H9 (cell line): ENCODE data around the gene GSK3A. TPM values are rescaled to one million over a fixed set of nuclear protein-coding genes. Genes with fewer than 3 reads are reported as not detected.

Source experiments
- DNase-seq: peaks from one replicate; pipeline ENCODE4 v3.0.0-alpha.2; 2017
- H2AFZ ChIP-seq: one replicate; pipeline ENCODE4 v1.6.1; 2013; ENCODE audit warnings: mild to moderate bottlenecking, low read length, control low read depth, moderate library complexity
- H2AK5ac ChIP-seq: 2 replicates; pipeline ENCODE4 v1.6.1; 2013; ENCODE audit warnings: low read length, control low read depth, mixed read lengths; ENCODE audit not compliant: insufficient read length
- H2BK120ac ChIP-seq: one replicate; pipeline ENCODE4 v1.6.1; 2013; ENCODE audit warnings: low read depth, mild to moderate bottlenecking, low read length, control low read depth, inconsistent platforms; ENCODE audit not compliant: poor library complexity, severe bottlenecking
- H2BK12ac ChIP-seq: 2 replicates; pipeline ENCODE4 v1.6.1; 2013; ENCODE audit warnings: low read length, control low read depth, mixed read lengths, low read depth; ENCODE audit not compliant: insufficient read length
- H2BK15ac ChIP-seq: 2 replicates; pipeline ENCODE4 v1.6.1; 2013; ENCODE audit warnings: low read depth, low read length, control low read depth
- H2BK20ac ChIP-seq: one replicate; pipeline ENCODE4 v1.6.1; 2013; ENCODE audit warnings: low read depth, mild to moderate bottlenecking, low read length, control low read depth, inconsistent platforms; ENCODE audit not compliant: poor library complexity, severe bottlenecking
- H2BK5ac ChIP-seq: 2 replicates; pipeline ENCODE4 v1.6.1; 2013; ENCODE audit warnings: low read length, control low read depth, mixed read lengths; ENCODE audit not compliant: insufficient read length
- H3K14ac ChIP-seq: 2 replicates; pipeline ENCODE4 v1.6.1; 2013; ENCODE audit warnings: low read length, control low read depth; ENCODE audit not compliant: insufficient read depth
- H3K18ac ChIP-seq: 2 replicates; pipeline ENCODE4 v1.6.1; 2013; ENCODE audit warnings: low read depth, mild to moderate bottlenecking, mixed read lengths, low read length, control low read depth; ENCODE audit not compliant: insufficient read length
- H3K23ac ChIP-seq: 2 replicates; pipeline ENCODE4 v1.6.1; 2013; ENCODE audit warnings: low read length, control low read depth, mixed read lengths, low read depth; ENCODE audit not compliant: insufficient read length
- H3K23me2 ChIP-seq: 2 replicates; pipeline ENCODE4 v1.6.1; 2013; ENCODE audit warnings: low read depth, mild to moderate bottlenecking, mixed read lengths, low read length, control low read depth; ENCODE audit not compliant: insufficient read length, poor library complexity, severe bottlenecking
- H3K27ac ChIP-seq: 2 replicates; pipeline ENCODE4 v1.5.1; 2013; ENCODE audit warnings: low read length, control low read depth, mixed read lengths, low read depth; ENCODE audit not compliant: insufficient read length
- H3K27me3 ChIP-seq: 2 replicates; pipeline ENCODE4 v1.6.1; 2013; ENCODE audit warnings: low read length, control low read depth, inconsistent platforms; ENCODE audit not compliant: insufficient read depth
- H3K4ac ChIP-seq: 2 replicates; pipeline ENCODE4 v1.6.1; 2013; ENCODE audit warnings: low read depth, mild to moderate bottlenecking, control low read depth, inconsistent platforms, low read length, moderate library complexity
- H3K4me1 ChIP-seq: 2 replicates; pipeline ENCODE4 v1.6.1; 2013; ENCODE audit warnings: low read length, control low read depth, inconsistent platforms; ENCODE audit not compliant: insufficient read depth
- H3K4me2 ChIP-seq: 2 replicates; pipeline ENCODE4 v1.6.1; 2013; ENCODE audit warnings: low read length, control low read depth, mixed read lengths; ENCODE audit not compliant: insufficient read length, insufficient read depth
- H3K56ac ChIP-seq: 2 replicates; pipeline ENCODE4 v1.6.1; 2013; ENCODE audit warnings: low read depth, mild to moderate bottlenecking, mixed read lengths, low read length, control low read depth; ENCODE audit not compliant: insufficient read length
- H3K79me1 ChIP-seq: 2 replicates; pipeline ENCODE4 v1.6.1; 2013; ENCODE audit warnings: low read depth, mild to moderate bottlenecking, moderate library complexity, low read length, control low read depth, inconsistent platforms; ENCODE audit not compliant: insufficient read depth, poor library complexity, severe bottlenecking
- H3K79me2 ChIP-seq: 2 replicates; pipeline ENCODE4 v1.6.1; 2013; ENCODE audit warnings: low read length, control low read depth, inconsistent platforms; ENCODE audit not compliant: insufficient read depth
- H3K9ac ChIP-seq: 2 replicates; pipeline ENCODE4 v1.6.1; 2013; ENCODE audit warnings: low read length, control low read depth, mixed read lengths; ENCODE audit not compliant: insufficient read length; ENCODE audit errors: extremely low read depth
- H3K9me3 ChIP-seq: one replicate; pipeline ENCODE4 v1.6.1; 2013; ENCODE audit warnings: low read depth, low read length, inconsistent platforms; ENCODE audit not compliant: control insufficient read depth
- H3T11ph ChIP-seq: one replicate; pipeline ENCODE4 v1.6.1; 2013; ENCODE audit warnings: mild to moderate bottlenecking, low read length, control low read depth, inconsistent platforms
- H4K20me1 ChIP-seq: one replicate; pipeline ENCODE4 v1.6.1; 2013; ENCODE audit not compliant: control insufficient read depth, insufficient read length, insufficient read depth
- H4K5ac ChIP-seq: 2 replicates; pipeline ENCODE4 v1.6.1; 2013; ENCODE audit warnings: low read depth, mild to moderate bottlenecking, mixed read lengths, low read length, control low read depth; ENCODE audit not compliant: insufficient read length
- H4K8ac ChIP-seq: replicated peaks from 2 replicates; pipeline ENCODE4 v1.6.1; 2013; ENCODE audit warnings: low read length, control low read depth, mixed read lengths, low read depth; ENCODE audit not compliant: insufficient read length
- H4K91ac ChIP-seq: 2 replicates; pipeline ENCODE4 v1.6.1; 2013; ENCODE audit warnings: low read depth, mild to moderate bottlenecking, moderate library complexity, mixed read lengths, low read length, control low read depth; ENCODE audit not compliant: insufficient read length
- H3K27ac Mint-ChIP-seq, 3 experiments: 2 replicates in 2 of 3; 3 replicates in 1 of 3; pipeline ENCODE4 v1.8.0; 2020 to 2021; ENCODE audit warnings: mixed read lengths in 3 of 3, mild to moderate bottlenecking in 1 of 3, moderate library complexity in 1 of 3
- H3K27me3 Mint-ChIP-seq: 2 replicates; pipeline ENCODE4 v1.8.0; 2021; ENCODE audit warnings: low read depth, mild to moderate bottlenecking, moderate library complexity, mixed read lengths
- H3K36me3 Mint-ChIP-seq, 3 experiments: 2 replicates in 2 of 3; 3 replicates in 1 of 3; pipeline ENCODE4 v1.8.0; 2020 to 2021; ENCODE audit warnings: low read depth in 3 of 3, mixed read lengths in 3 of 3; ENCODE audit not compliant: insufficient read depth in 1 of 3
- H3K4me1 Mint-ChIP-seq, 2 experiments: 2 replicates each; pipeline ENCODE4 v1.8.0; 2020; ENCODE audit warnings: mixed read lengths in 2 of 2
- H3K4me3 Mint-ChIP-seq, 2 experiments: 2 replicates in 1 of 2; 3 replicates in 1 of 2; pipeline ENCODE4 v1.8.0; 2020 to 2021; ENCODE audit warnings: mild to moderate bottlenecking in 2 of 2, mixed read lengths in 2 of 2, moderate library complexity in 1 of 2
- H3K9me3 Mint-ChIP-seq, 2 experiments: 2 replicates in 1 of 2; 3 replicates in 1 of 2; pipeline ENCODE4 v1.8.0; 2020; ENCODE audit warnings: mild to moderate bottlenecking in 2 of 2, mixed read lengths in 2 of 2, moderate library complexity in 1 of 2
- CTCF ChIP-seq: fragments of 200-600 bp; sonication (generic); conservative IDR thresholded peaks from 3 replicates; pipeline ENCODE4 v1.8.0; 2021; ENCODE audit warnings: antibody characterized with exemption, mild to moderate bottlenecking
- WGBS: extraction: QIAGEN DNeasy Blood & Tissue Kit; methylation state at CpG from one replicate; pipeline ENCODE4 v1.1.7; 2013; ENCODE audit warnings: missing lambda C conversion rate, low lambda C conversion rate, mixed read lengths; ENCODE audit not compliant: insufficient read length; ENCODE audit errors: extremely low coverage; 5-methylcytosine and 5-hydroxymethylcytosine counted together
- total RNA-seq: library from RNA; stranded (reverse); gene quantifications from 2 replicates; pipeline ENCODE4 v1.2.1, GENCODE V29; 2021

The GSK3A gene
- total RNA-seq, 1 experiment from 2014 or later: 52.4 TPM

GRCh38 chr19:42285988-42286348 is 43.6 kb upstream of the GSK3A start:
- H2BK12ac ChIP-seq: no peak overlapping the region
- H2AK5ac ChIP-seq: no peak overlapping the region
- TF ChIP-seq CTCF: no peak
- H3K18ac ChIP-seq: no peak overlapping the region
- no peak overlapping the region for H3K9ac ChIP-seq
- H2AFZ ChIP-seq: no peak overlapping the region
- H4K91ac ChIP-seq: no peak overlapping the region
- peaks cover 19% of the 10 kb centered on the region for H3K23me2 ChIP-seq
- H3K4me2 ChIP-seq: no peak overlapping the region
- peaks cover 8% of the 10 kb centered on the region; the same call in 1 of the 2 replicates for H3K4me1 ChIP-seq
- no peak overlapping the region; the same call in 1 of the 2 replicates for H3K14ac ChIP-seq
- no peak overlapping the region for H4K5ac ChIP-seq
- H3K9me3 ChIP-seq: no peaks in the 10 kb centered on the region
- peaks cover 26 to 41% of the 10 kb centered on the region in 2 experiments for H3K4me1 Mint-ChIP-seq
- H3K56ac ChIP-seq: no peak overlapping the region
- no peaks in the 10 kb centered on the region for H3K27me3 ChIP-seq
- no peak overlapping the region for H2BK120ac ChIP-seq
- H3K9me3 Mint-ChIP-seq: no peaks in the 10 kb centered on the region
- no peak for DNase-seq
- no peak overlapping the region for H4K8ac ChIP-seq
- no peaks in the 10 kb centered on the region; the same call in 1 of the 2 replicates for H3K27me3 Mint-ChIP-seq
- H2BK15ac ChIP-seq: no peak overlapping the region
- H3K4ac ChIP-seq: no peak overlapping the region
- no peak overlapping the region for H2BK20ac ChIP-seq
- peaks cover 11% of the 10 kb centered on the region for H3K79me1 ChIP-seq
- H3K23ac ChIP-seq: no peak overlapping the region
- peaks cover 3% of the 10 kb centered on the region; the same call in 1 of the 2 replicates for H3K79me2 ChIP-seq
- no CpG with 5 or more reads among the region's 6 CpGs for WGBS
- H3K4me3 Mint-ChIP-seq: peak overlapping the region; percentile 82 to 89; a peak in 2 of 5 replicates
- H3K27ac ChIP-seq: no peak overlapping the region
- no peak overlapping the region for H3T11ph ChIP-seq
- peaks cover 10 to 34% (median 34%) of the 10 kb centered on the region in 3 experiments for H3K36me3 Mint-ChIP-seq
- H3K27ac Mint-ChIP-seq: peak overlapping the region in 2 of 3 experiments; percentile 9 to 46; a peak in 2 of 7 replicates
- H4K20me1 ChIP-seq: peaks cover 3% of the 10 kb centered on the region
- H2BK5ac ChIP-seq: no peak overlapping the region
